CD4-positive, alpha-beta T cell treated with Interleukin-6 for 4 hours (primary cell): ENCODE measurements around the gene HIRA.
A peak's percentile ranks its signal among the peaks of the same experiment; 100 is the strongest.
"Not testable (repeated sequence)": the region's sequence is repeated elsewhere in the genome, so short reads cannot be mapped to it uniquely, and the experiment has no call there.

ENCODE experiments used
- DNase-seq: peaks from one replicate; pipeline ENCODE4 v3.0.0-alpha.2; 2020; ENCODE audit warnings: mixed read lengths

Gene HIRA

GRCh38 chr22:19463491-19464469, 32.2 kb upstream of the HIRA start:
- no peak for DNase-seq

- DNase-seq = no peak
Measured at GRCh38 chr22:19463008-19463407, 31.5 kb upstream of the HIRA start.

- no peak for DNase-seq
Measured at GRCh38 chr22:19461506-19461905, 30.0 kb upstream of the HIRA start.

- DNase-seq = no peak
Measured at GRCh38 chr22:19460036-19460435, 28.5 kb upstream of the HIRA start.

- DNase-seq = no peak
Measured at GRCh38 chr22:19457828-19458428, 26.4 kb upstream of the HIRA start.

GRCh38 chr22:19456541-19456940, 25.0 kb upstream of the HIRA start:
- DNase-seq = no peak

GRCh38 chr22:19455585-19456370, 24.2 kb upstream of the HIRA start:
- DNase-seq = no peak

GRCh38 chr22:19455033-19455432, 23.5 kb upstream of the HIRA start:
- DNase-seq = no peak

- no peak for DNase-seq
Measured at GRCh38 chr22:19454156-19454555, 22.6 kb upstream of the HIRA start.

GRCh38 chr22:19453718-19454117, 22.2 kb upstream of the HIRA start:
- DNase-seq = no peak

GRCh38 chr22:19451570-19451969, 20.0 kb upstream of the HIRA start:
- no peak for DNase-seq

- no peak for DNase-seq
Measured at GRCh38 chr22:19450363-19451175, 19.0 kb upstream of the HIRA start.

- DNase-seq = no peak
Measured at GRCh38 chr22:19449422-19449767, 17.9 kb upstream of the HIRA start.

GRCh38 chr22:19448739-19449421, 17.3 kb upstream of the HIRA start:
- DNase-seq = no peak

GRCh38 chr22:19448076-19448607, 16.6 kb upstream of the HIRA start:
- peak; percentile 7 for DNase-seq

GRCh38 chr22:19447330-19448075, 16.0 kb upstream of the HIRA start, which contains the start of gene C22orf39:
C22orf39 (minus strand) TSS chr22:19447711; CDS start chr22:19447688, 23 bp downstream.
- DNase-seq = peak; percentile 89

- DNase-seq = peak; percentile 7
Measured at GRCh38 chr22:19446603-19447329, 15.2 kb upstream of the HIRA start.

GRCh38 chr22:19445279-19445982, 13.9 kb upstream of the HIRA start:
- not testable (repeated sequence) for DNase-seq

- DNase-seq = no peak
Measured at GRCh38 chr22:19443544-19444211, 12.1 kb upstream of the HIRA start.
